Eye (tissue), 1 donor: ENCODE measurements around the gene SPIRE2.
A peak's percentile ranks its signal among the peaks of the same experiment; 100 is the strongest.

Source experiments
- DNase-seq: peaks from one replicate; pipeline ENCODE4 v3.0.0-alpha.2; 2015

Gene SPIRE2

DNA sequence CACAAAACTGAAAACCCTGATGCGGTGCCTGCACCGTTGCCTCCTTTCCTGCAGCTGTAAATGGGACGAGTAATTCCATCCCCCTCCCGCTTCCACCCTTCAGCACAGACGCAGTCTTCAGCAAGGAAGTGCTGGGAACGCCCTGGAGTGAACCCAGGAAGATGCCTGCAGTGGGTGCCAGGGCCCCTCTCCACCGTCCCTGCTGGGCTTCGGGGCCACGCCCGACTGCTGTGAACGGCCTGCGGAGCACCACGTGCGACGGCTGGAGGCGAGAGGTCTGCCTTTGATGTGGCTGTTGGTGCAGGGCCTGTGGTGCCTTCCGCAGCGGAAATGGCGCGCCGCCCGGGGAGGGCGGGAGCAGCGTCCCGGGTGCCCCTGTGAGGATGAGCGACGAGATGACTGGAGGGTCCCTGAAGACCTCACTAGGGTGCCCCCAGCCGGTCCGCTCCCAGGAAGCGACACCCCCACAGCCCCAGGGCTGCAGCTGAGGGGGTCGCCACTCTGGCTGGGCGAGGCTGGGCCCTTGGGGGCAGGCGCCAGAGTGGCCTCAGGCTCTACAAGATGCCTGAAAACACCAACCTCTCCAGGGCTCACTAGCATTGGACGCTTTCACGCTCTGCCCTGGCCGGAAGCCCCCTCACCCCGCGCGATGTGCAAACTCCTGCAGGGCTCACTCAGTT lies 89.6 kb downstream of the SPIRE2 start:
- DNase-seq = peak; percentile 72

GRCh38 chr16:89918453-89919347 lies 90.4 kb downstream of the SPIRE2 start, which contains the start of gene MC1R:
TSS of gene MC1R (plus strand) at chr16:89918862. CDS start at chr16:89919259, 397 bp downstream.
- peak; percentile 65 for DNase-seq

DNA sequence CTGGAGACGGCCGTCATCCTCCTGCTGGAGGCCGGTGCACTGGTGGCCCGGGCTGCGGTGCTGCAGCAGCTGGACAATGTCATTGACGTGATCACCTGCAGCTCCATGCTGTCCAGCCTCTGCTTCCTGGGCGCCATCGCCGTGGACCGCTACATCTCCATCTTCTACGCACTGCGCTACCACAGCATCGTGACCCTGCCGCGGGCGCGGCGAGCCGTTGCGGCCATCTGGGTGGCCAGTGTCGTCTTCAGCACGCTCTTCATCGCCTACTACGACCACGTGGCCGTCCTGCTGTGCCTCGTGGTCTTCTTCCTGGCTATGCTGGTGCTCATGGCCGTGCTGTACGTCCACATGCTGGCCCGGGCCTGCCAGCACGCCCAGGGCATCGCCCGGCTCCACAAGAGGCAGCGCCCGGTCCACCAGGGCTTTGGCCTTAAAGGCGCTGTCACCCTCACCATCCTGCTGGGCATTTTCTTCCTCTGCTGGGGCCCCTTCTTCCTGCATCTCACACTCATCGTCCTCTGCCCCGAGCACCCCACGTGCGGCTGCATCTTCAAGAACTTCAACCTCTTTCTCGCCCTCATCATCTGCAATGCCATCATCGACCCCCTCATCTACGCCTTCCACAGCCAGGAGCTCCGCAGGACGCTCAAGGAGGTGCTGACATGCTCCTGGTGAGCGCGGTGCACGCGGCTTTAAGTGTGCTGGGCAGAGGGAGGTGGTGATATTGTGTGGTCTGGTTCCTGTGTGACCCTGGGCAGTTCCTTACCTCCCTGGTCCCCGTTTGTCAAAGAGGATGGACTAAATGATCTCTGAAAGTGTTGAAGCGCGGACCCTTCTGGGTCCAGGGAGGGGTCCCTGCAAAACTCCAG lies 91.5 kb downstream of the SPIRE2 start:
- no peak for DNase-seq

- no peak for DNase-seq
These were observed 92.4 kb downstream of the SPIRE2 start for GRCh38 chr16:89920723-89921122.
